Measurements from ENCODE around the gene ARHGEF2.

- TF ChIP-seq POLR2AphosphoS5 (IDR thresholded peaks at IDR 0.05) (no peak), EP300 (IDR thresholded peaks at IDR 0.05) (no peak), CTCF (IDR thresholded peaks at IDR 0.05) (no peak)
These were observed 1.4 kb upstream of the ARHGEF2 start for GRCh38 chr1:155979597-155980343.
